Cerebellar cortex (tissue), 1 donor: ENCODE measurements around the gene ITGA1.
"Not testable (repeated sequence)": the region's sequence is repeated elsewhere in the genome, so short reads cannot be mapped to it uniquely, and the experiment has no call there.

ENCODE experiments used
- DNase-seq: peaks from one replicate; pipeline ENCODE4 v3.0.0-alpha.2; 2015; ENCODE audit warnings: low spot score

ITGA1 gene

GRCh38 chr5:52801329-52801728 lies 13.6 kb downstream of the ITGA1 start:
- DNase-seq = peak; percentile 9

- no peak for DNase-seq
These were observed 14.7 kb downstream of the ITGA1 start for GRCh38 chr5:52802272-52802973.

GRCh38 chr5:52802974-52803336 lies 15.2 kb downstream of the ITGA1 start:
- DNase-seq = no peak

GRCh38 chr5:52804387-52804791 lies 16.7 kb downstream of the ITGA1 start:
- no peak for DNase-seq

- no peak for DNase-seq
These were observed 17.3 kb downstream of the ITGA1 start for GRCh38 chr5:52804981-52805380.

DNA sequence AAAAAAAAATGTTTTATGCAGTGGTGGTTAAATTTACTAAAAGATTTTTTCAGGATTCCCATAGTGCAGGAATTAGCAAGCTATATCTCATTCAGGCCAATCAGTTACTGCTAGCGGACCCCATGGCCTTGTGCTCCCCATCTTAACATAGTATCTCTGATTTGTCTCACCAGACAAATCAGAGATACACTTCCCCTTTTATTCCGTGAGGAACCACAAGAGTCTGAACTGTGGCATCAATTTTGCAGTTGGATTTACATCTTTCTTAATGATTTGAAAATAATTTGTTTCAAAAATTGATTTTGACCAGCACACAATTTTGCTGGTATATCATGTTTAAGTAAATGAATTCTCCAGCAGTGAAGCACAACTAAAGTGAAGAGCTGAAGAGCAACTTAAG lies 17.9 kb downstream of the ITGA1 start:
- DNase-seq = no peak

DNA sequence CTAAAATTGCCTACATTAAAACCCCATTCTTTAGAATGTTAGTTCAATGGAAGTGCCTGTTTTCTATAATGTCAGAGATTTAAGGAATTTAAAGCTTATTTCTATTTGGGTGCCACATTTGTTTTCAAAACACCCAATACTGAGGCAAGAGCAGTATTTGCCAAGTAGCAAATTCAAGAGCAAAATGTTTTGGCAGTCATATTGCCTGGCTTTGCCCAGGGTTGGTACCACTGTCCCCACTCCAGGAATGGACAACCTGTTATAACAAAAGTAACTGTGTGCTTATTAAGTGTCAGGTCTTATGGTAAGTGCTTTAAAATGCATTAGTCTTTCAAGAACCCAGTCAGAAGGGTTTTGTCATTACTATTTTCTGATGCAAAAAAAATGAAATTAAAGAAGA lies 19.3 kb downstream of the ITGA1 start:
- peak; percentile 10 for DNase-seq

DNA sequence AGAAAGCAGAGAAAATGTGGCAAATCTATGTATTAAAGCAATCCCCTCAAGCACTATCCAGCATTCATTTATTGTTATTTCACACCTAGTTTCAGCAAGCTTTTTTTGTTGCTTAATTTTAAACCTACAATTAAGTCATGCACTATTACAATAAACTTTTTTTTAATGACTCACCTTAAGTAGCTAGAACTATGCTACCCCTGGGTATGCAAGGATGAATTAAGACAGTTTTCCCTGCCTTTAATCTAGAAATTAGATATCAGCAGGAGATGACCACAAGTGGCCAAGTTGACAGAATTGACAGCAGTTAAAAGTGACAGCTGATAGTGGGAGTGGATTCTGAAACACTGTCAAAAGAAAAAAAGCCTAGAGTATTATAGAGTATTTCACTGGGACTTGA lies 20.0 kb downstream of the ITGA1 start:
- no peak for DNase-seq

DNA sequence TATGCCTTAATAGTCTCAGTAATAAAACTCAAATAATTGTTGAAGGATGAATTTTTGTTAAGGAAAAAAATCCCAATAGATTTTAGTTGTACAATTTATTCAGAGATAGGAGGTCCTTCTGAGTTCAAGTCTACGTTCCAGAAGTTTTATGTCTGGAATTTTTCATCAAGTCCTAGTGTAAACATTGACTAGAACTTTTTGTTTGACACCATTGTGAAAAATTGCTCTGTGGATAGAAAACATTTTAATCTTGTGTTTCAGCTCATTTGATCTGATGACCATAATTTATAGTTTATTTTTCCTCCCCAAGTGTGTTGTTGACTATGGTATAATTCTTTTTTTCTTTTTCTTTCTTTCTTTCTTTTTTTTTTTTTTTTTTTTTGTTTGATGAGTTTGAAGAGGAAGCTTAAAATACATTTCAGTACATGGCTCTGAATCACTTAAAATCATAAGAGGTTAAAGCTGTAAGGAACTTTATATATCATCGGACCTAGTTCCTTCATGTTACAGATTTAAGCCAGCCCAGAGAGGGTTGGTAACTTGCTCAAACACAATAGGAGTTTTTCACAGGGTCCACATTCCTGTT lies 20.7 kb downstream of the ITGA1 start:
- no peak for DNase-seq

DNA sequence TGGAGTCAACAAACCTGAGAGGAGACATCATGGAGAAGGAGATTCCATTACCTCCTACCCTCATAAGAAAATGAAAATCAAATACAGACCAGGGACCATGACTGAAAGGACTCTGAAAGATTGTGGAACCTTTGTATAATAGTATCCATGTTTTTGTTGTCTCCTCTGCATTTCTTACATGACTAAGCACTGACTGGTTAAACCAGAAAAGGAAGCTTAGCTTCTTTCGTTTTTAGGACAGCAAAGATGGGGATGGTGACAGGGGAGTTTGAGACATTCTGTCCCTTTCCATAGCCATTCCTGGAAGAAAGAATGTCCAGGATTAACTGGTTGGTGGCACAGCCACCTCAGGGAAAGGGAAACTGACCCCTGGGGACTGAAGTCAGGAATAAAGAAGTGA lies 22.2 kb downstream of the ITGA1 start:
- DNase-seq = no peak

DNA sequence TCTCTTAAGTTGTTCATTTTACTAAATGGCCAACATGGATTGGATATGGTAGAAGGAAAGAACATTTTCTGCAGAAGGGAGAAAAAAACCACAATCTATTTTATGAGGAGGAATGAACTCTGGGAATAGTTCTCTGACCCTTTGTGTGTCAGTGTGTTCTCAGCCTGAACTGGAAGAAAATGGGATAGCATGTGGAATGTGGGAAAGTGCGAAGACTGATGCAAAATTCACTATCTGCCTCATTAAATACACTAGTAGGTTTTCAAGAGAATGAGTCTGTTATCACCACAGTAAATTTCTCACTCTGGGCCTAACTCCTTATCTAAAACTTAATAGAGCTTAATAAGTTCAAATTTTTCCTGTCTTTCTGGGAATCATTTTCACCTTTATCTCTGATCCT lies 22.7 kb downstream of the ITGA1 start:
- DNase-seq = no peak

DNA sequence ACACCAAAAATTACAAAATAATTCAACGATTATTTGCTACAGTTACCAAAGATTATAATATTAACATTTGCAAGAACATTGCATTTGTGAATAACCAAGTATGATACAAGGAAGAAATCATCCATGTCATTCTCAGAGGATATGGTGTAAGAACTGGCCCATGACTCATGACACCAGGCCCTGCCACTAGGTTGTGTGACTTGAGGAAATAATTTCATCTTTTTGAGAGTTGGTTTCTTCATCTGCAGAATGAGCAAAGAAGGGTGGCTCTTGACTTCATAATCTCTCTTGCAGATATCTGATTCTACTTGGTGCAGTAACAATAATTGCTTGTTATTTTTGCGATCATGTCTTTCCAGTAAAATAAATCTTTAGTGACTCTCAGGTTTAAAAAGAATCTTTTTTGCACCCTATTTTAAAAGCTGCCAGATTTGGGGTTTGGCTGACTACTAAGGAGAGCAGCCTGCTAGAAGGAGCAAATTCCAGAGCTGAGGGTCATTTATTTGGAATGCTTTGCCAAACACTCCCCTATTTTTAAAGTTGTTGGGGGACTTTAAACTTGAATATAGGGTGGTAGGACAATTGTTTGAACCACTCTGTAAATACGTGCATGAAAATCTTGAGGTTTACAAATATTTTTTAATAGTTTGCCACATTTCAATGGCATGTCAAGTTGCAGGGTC lies 23.5 kb downstream of the ITGA1 start:
- DNase-seq = no peak

DNA sequence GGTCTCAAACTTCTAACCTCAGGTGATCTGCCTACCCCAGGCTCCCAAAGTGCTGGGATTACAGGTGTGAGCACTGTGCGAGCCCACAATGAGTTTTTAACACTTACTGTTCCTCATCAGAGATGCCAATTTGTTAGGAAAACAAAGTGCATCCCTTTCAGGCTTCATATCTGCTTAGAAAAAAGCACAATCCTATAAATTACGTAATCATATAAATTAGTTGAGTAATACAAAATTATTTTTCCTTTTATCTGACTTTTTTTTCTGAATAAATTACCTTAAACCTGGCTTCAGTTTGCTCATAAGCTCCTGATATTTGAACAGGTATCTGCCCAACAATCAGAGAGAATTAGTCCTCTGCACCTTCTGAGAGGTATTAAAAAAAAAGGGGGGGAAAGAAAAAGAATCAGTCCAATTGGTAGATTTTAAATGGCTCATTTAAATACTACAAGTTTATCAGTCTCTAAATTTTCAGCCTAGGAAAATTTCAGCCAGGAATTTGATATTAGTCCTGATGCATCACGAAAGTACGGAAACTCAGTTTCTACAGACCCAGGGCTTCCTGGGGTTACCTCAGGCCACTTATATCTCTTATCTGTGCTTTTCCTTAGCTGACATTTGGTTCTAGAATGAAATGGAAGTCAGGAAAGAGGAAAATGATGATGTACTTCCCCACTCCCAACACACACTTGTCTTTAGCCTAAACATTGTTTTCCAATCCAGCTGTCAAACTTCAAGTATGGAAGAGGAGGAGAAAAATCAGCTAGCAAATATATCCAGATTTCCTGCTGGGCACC lies 26.8 kb downstream of the ITGA1 start:
- no peak for DNase-seq

- no peak for DNase-seq
These were observed 30.1 kb downstream of the ITGA1 start for GRCh38 chr5:52817818-52818217.

- DNase-seq = no peak
These were observed 30.6 kb downstream of the ITGA1 start for GRCh38 chr5:52818360-52818759.

GRCh38 chr5:52818807-52819206 lies 31.1 kb downstream of the ITGA1 start:
- DNase-seq = not testable (repeated sequence)

- DNase-seq = no peak
These were observed 34.2 kb downstream of the ITGA1 start for GRCh38 chr5:52821901-52822300.

- no peak for DNase-seq
These were observed 34.7 kb downstream of the ITGA1 start for GRCh38 chr5:52822437-52822836.

DNA sequence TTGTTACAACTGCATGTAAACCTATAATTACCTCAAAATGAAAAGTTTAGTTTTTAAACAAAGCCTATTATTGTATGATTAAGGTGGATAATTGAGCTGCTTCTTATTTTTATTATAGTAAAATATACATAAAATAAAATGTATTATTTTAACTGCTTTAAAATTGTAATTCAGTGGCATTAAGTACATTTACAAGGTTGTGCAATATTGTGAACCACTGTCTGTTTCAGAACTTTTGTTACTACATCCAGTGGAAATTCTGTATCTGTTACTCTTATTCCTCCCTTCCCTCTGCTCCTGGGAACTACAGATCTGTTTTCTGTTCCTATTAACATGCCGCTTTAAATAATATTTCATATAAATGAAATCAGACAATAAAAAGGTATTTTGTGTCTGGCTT lies 37.1 kb downstream of the ITGA1 start:
- DNase-seq = no peak

GRCh38 chr5:52825826-52826225 lies 38.1 kb downstream of the ITGA1 start:
- no peak for DNase-seq

DNA sequence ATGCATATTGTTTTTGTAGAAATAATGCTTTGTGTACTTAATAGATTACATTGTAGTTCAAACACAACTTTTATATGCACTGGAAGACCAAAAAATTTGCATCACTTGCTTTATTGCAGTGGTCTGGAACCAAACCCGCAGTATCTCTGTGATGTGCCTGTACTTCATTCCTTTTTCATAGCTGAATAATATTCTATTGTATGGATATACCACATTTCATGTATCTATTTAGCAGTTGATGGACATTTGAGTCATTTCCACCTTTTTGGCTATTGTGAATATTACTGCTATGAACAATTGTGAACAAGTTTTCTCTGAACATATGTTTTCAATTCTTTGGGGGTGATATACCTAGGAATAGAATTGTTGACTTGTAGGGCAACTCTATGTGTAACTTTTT lies 40.1 kb downstream of the ITGA1 start:
- DNase-seq = no peak

- no peak for DNase-seq
These were observed 41.9 kb downstream of the ITGA1 start for GRCh38 chr5:52829664-52830063.

DNA sequence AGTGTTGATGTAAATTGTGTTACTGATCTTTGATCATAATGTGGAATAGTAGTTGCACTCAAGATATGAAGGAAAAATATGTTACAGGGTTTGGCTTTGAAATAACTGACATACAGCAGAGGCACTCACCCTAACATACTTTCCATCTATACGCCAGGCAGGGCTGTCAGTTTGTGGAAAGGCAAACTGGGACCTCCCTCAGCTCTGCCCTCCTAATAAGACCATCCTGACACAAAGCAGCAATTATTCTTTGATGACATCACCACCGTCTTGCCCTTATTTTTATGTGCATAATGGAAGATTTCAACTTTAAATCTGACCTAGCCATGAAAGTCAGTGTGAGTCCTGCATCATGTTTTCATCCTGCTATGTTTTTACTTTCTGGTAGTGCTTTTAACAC lies 42.9 kb downstream of the ITGA1 start:
- no peak for DNase-seq
